HG03139 (cell line): ENCODE data around the gene ACACA.

Experiments used
- ATAC-seq: cut with Tn5 transposase; IDR thresholded peaks from one replicate; pipeline ENCODE4 v1.9.1; 2021; ENCODE audit not compliant: unreplicated experiment

ACACA gene

GRCh38 chr17:37246085-37246484 is 160.6 kb downstream of the ACACA start:
- no peak for ATAC-seq

GRCh38 chr17:37240381-37240780 is 166.3 kb downstream of the ACACA start:
- no peak for ATAC-seq

GRCh38 chr17:37239690-37240334 is 166.8 kb downstream of the ACACA start:
- ATAC-seq = no peak

- no peak for ATAC-seq
These were observed 172.5 kb downstream of the ACACA start for GRCh38 chr17:37234106-37234505.

- ATAC-seq = no peak
These were observed 173.6 kb downstream of the ACACA start for GRCh38 chr17:37233036-37233435.

GRCh38 chr17:37231887-37232286 is 174.7 kb downstream of the ACACA start:
- ATAC-seq = no peak

GRCh38 chr17:37230633-37231032 is 176.0 kb downstream of the ACACA start:
- no peak for ATAC-seq

- no peak for ATAC-seq
These were observed 181.2 kb downstream of the ACACA start for GRCh38 chr17:37225465-37225864.

- no peak for ATAC-seq
These were observed 184.8 kb downstream of the ACACA start for GRCh38 chr17:37221865-37222264.

- ATAC-seq = no peak
These were observed 186.1 kb downstream of the ACACA start for GRCh38 chr17:37220607-37220953.

- ATAC-seq = no peak
These were observed 186.6 kb downstream of the ACACA start for GRCh38 chr17:37219876-37220606.

- ATAC-seq = no peak
These were observed 187.8 kb downstream of the ACACA start for GRCh38 chr17:37218849-37219248.

GRCh38 chr17:37214416-37214815 is 192.2 kb downstream of the ACACA start:
- no peak for ATAC-seq

GRCh38 chr17:37213927-37214326 is 192.7 kb downstream of the ACACA start:
- no peak for ATAC-seq

- ATAC-seq = no peak
These were observed 194.5 kb downstream of the ACACA start for GRCh38 chr17:37212179-37212578.

- ATAC-seq = no peak
These were observed 195.5 kb downstream of the ACACA start for GRCh38 chr17:37211136-37211535.

GRCh38 chr17:37207103-37207502 is 199.5 kb downstream of the ACACA start:
- no peak for ATAC-seq

GRCh38 chr17:37206299-37206698 is 200.3 kb downstream of the ACACA start:
- no peak for ATAC-seq

GRCh38 chr17:37200497-37200896 is 206.1 kb downstream of the ACACA start:
- no peak for ATAC-seq

GRCh38 chr17:37197336-37197735 is 209.3 kb downstream of the ACACA start:
- ATAC-seq = no peak

GRCh38 chr17:37194208-37194607 is 212.4 kb downstream of the ACACA start:
- no peak for ATAC-seq

GRCh38 chr17:37191219-37191618 is 215.4 kb downstream of the ACACA start:
- no peak for ATAC-seq

GRCh38 chr17:37190493-37190892 is 216.1 kb downstream of the ACACA start:
- ATAC-seq = no peak
